K562 (cell line): ENCODE measurements around the gene NOL12. TPM values are rescaled to one million over a fixed set of nuclear protein-coding genes. Genes with fewer than 3 reads are reported as not detected.

Experiments used
- ATAC-seq: fragments of 200-7000 bp; cut with Tn5 transposase; 3 replicates; pipeline ENCODE4 v1.9.1; 2020; ENCODE audit warnings: moderate library complexity
- BruUV-seq: library from RNA; stranded (reverse); fragments of 400-500 nt; replicated peaks from 2 replicates; lab custom pipeline; 2021; lab: Mats Ljungman, UMichigan
- CTCF ChIA-PET: fragments of 300-600 bp; formaldehyde crosslinking; extraction: SDS; loops from one replicate; lab custom pipeline; 2021; ENCODE audit warnings: low intra/inter-chr PET ratio; lab: Yijun Ruan, JAX
- POLR2A ChIA-PET: fragments of 300-600, 350-650 bp; sonication (Branson Sonifier 250); formaldehyde crosslinking; extraction: SDS; loops from one replicate; lab custom pipeline; 2021; ENCODE audit warnings: antibody characterized with exemption, inconsistent platforms; lab: Yijun Ruan, JAX
- DNase-seq, 4 experiments: peaks; one replicate each; pipeline versions ENCODE4 v3.0.0 to v3.0.0-alpha.2; 2011 to 2018; ENCODE audit warnings: low spot score in 3 of 4, mixed read lengths in 3 of 4; ENCODE audit errors: extremely low read depth in 1 of 4
- FAIRE-seq: peaks from 2 replicates; lab custom pipeline; 2011; peaks lifted over from hg19 to GRCh38; lab: Jason Lieb, UNC
- H2AFZ ChIP-seq: 2 replicates; pipeline ENCODE4 v1.6.0; 2011; ENCODE audit warnings: low read depth, low read length, control low read depth, inconsistent platforms
- H3K27ac ChIP-seq: fragments of 200-600 bp; 3 replicates; pipeline ENCODE4 v1.8.0; 2011; ENCODE audit warnings: low read depth, mild to moderate bottlenecking, control low read depth, inconsistent platforms, low read length, moderate library complexity, mixed read lengths; ENCODE audit errors: extremely low read depth
- H3K27me3 ChIP-seq, 2 experiments: fragments of 300-600 bp in 1 of 2; 2 replicates in 1 of 2; 3 replicates in 1 of 2; pipeline versions ENCODE4 v1.6.0 to v1.8.0; 2011; ENCODE audit warnings: inconsistent platforms in 2 of 2, low read length in 2 of 2, mild to moderate bottlenecking in 1 of 2, mixed read lengths in 1 of 2, moderate library complexity in 1 of 2; ENCODE audit not compliant: control insufficient read depth in 2 of 2, insufficient read depth in 2 of 2
- H3K36me3 ChIP-seq: fragments of 300-600 bp; 3 replicates; pipeline ENCODE4 v1.8.0; 2011; ENCODE audit warnings: mild to moderate bottlenecking, low read length, inconsistent platforms; ENCODE audit not compliant: control insufficient read depth, insufficient read depth
- H3K4me1 ChIP-seq, 2 experiments: fragments of 200-600 bp in 1 of 2; replicated peaks in 1 of 2; 2 replicates in 1 of 2; 3 replicates in 1 of 2; pipeline versions ENCODE4 v1.5.1 to v1.8.0; 2011; ENCODE audit warnings: inconsistent platforms in 2 of 2, low read length in 2 of 2, mild to moderate bottlenecking in 1 of 2, mixed read lengths in 1 of 2, moderate library complexity in 1 of 2; ENCODE audit not compliant: control insufficient read depth in 2 of 2, insufficient read depth in 2 of 2
- H3K4me2 ChIP-seq: 2 replicates; pipeline ENCODE4 v1.6.1; 2011; ENCODE audit warnings: low read length, control low read depth, inconsistent platforms, mixed read lengths; ENCODE audit not compliant: insufficient read depth
- H3K4me3 ChIP-seq: fragments of 200-600 bp; sonication (generic), shearing (Covaris generic); 2 replicates; pipeline ENCODE4 v1.5.1; 2016; ENCODE audit warnings: control low read depth, inconsistent platforms
- H3K79me2 ChIP-seq: fragments of 200-600 bp; 3 replicates; pipeline ENCODE4 v1.8.0; 2011; ENCODE audit warnings: low read length, inconsistent platforms; ENCODE audit not compliant: control insufficient read depth, insufficient read depth
- H3K9ac ChIP-seq, 2 experiments: 2 replicates each; pipeline versions ENCODE4 v1.6.0 to v1.6.1; 2011; ENCODE audit warnings: low read depth in 2 of 2, low read length in 2 of 2, control low read depth in 1 of 2, inconsistent platforms in 1 of 2, mild to moderate bottlenecking in 1 of 2, mixed read lengths in 1 of 2; ENCODE audit not compliant: insufficient read depth in 1 of 2
- H3K9me1 ChIP-seq: one replicate; pipeline ENCODE4 v1.6.0; 2011; ENCODE audit warnings: inconsistent platforms, mild to moderate bottlenecking, low read length, moderate library complexity; ENCODE audit not compliant: control insufficient read depth, insufficient read depth
- H3K9me3 ChIP-seq: replicated peaks from 2 replicates; pipeline ENCODE4 v1.5.1; 2011; ENCODE audit warnings: low read depth, low read length, inconsistent platforms; ENCODE audit not compliant: control insufficient read depth, insufficient read depth
- H4K20me1 ChIP-seq: replicated peaks from 2 replicates; pipeline ENCODE4 v1.6.1; 2011; ENCODE audit warnings: low read length, inconsistent platforms, mixed read lengths; ENCODE audit not compliant: control insufficient read depth, insufficient read depth
- BCOR ChIP-seq: fragments of 450-650 bp; IDR thresholded peaks from 2 replicates; pipeline ENCODE4 v1.6.1; 2016
- CEBPB ChIP-seq: fragments of 450-650 bp; IDR thresholded peaks from 2 replicates; pipeline ENCODE4 v1.6.1; 2016; ENCODE audit warnings: missing genetic modification characterization, missing compliant biosample characterization
- MAFF ChIP-seq: IDR thresholded peaks from 2 replicates; pipeline ENCODE4 v1.6.1; 2012; ENCODE audit warnings: low read length, improper control_type of control experiment
- MEIS2 ChIP-seq: fragments of 450-650 bp; IDR thresholded peaks from 2 replicates; pipeline ENCODE4 v1.6.1; 2014; ENCODE audit warnings: mild to moderate bottlenecking; ENCODE audit not compliant: partially characterized antibody
- NONO ChIP-seq, 2 experiments: fragments of 200-400 bp in 1 of 2; fragments of 450-650 bp in 1 of 2; formaldehyde crosslinking in 1 of 2; IDR thresholded peaks; 2 replicates each; pipeline ENCODE4 v1.6.1; 2017; ENCODE audit warnings: low read depth in 2 of 2, mild to moderate bottlenecking in 2 of 2, moderate library complexity in 2 of 2, low read length in 1 of 2
- NR4A1 ChIP-seq, 2 experiments: fragments of 250-450 bp in 1 of 2; fragments of 450-650 bp in 1 of 2; sonication (Bioruptor Pico) in 1 of 2; IDR thresholded peaks; 2 replicates each; pipeline versions ENCODE4 v1.4.0 to v1.6.1; 2016 to 2020; ENCODE audit warnings: mild to moderate bottlenecking in 2 of 2, missing compliant biosample characterization in 1 of 2, missing genetic modification characterization in 1 of 2, moderate library complexity in 1 of 2
- POU5F1 ChIP-seq: fragments of 150-350 bp; IDR thresholded peaks from 2 replicates; pipeline ENCODE4 v1.6.1; 2014; ENCODE audit warnings: borderline replicate concordance, low read length, low read depth, mild to moderate bottlenecking; ENCODE audit not compliant: partially characterized antibody
- RCOR1 ChIP-seq, 2 experiments: IDR thresholded peaks; 2 replicates each; pipeline ENCODE4 v1.6.1; 2012; ENCODE audit warnings: low read depth in 2 of 2, low read length in 2 of 2, borderline replicate concordance in 1 of 2, improper control_type of control experiment in 1 of 2
- ZNF24 ChIP-seq: fragments of 450-650 bp; IDR thresholded peaks from 2 replicates; pipeline ENCODE4 v1.6.1; 2016
- ZNF551 ChIP-seq: fragments of 250-450 bp; sonication (Bioruptor Pico); IDR thresholded peaks from 2 replicates; pipeline ENCODE4 v1.5.0; 2021; ENCODE audit warnings: mild to moderate bottlenecking, moderate library complexity
- ZNF695 ChIP-seq: fragments of 450-650 bp; formaldehyde crosslinking; IDR thresholded peaks from 2 replicates; pipeline ENCODE4 v1.4.0; 2020; ENCODE audit warnings: mild to moderate bottlenecking, moderate library complexity
- WGBS: fragments of 100-300 bp; shearing (Covaris generic); methylation state at CpG from one replicate; pipeline ENCODE4 v1.1.6; 2016; ENCODE audit warnings: low coverage, mixed read lengths; ENCODE audit not compliant: insufficient coverage; ENCODE audit errors: missing lambda C conversion rate; 5-methylcytosine and 5-hydroxymethylcytosine counted together
- in situ Hi-C: fragments of 300-500 bp; cut with MboI; formaldehyde crosslinking; loops from 4 replicates; pipeline ENCODE4 v1.15.0; 2018; ENCODE audit warnings: inconsistent platforms, mixed read lengths
- intact Hi-C: fragments of 100-400 bp; cut with micrococcal nuclease; formaldehyde crosslinking; loops from 2 replicates; pipeline ENCODE4 v1.14.2; 2022
- polyA plus RNA-seq, 8 experiments: library from polyadenylated mRNA; depleted of rRNA in 4 of 8; stranded (reverse) in 5 of 8; unstranded in 3 of 8; fragments of >200 nt; fragmentation: Nextera tagmentation in 2 of 8; fragmentation: Illumina TruSeq in 1 of 8; extraction: Ambion mirVana in 2 of 8; extraction: Trizol in 1 of 8; gene quantifications; 2 replicates each; pipeline versions ENCODE4 v1.2.1 to v1.2.3, GENCODE V29; 2011 to 2014; ENCODE audit warnings: inconsistent platforms in 1 of 8, missing spikeins in 1 of 8
- total RNA-seq, 7 experiments: library from RNA; depleted of rRNA in 6 of 7; stranded (reverse); fragments of >200 nt in 6 of 7; fragmentation: Illumina TruSeq in 2 of 7; extraction: Trizol in 2 of 7; gene quantifications; 2 replicates each; pipeline versions ENCODE4 v1.2.1 to v1.2.3, GENCODE V29; 2011 to 2021; ENCODE audit warnings: low replicate concordance in 1 of 7
- TF ChIP-seq, protein P1 (sequence below): fragments of 250-450 bp; sonication (Bioruptor Pico); IDR thresholded peaks from 2 replicates; pipeline ENCODE4 v1.8.0; 2022; ENCODE audit warnings: inconsistent platforms
- TF ChIP-seq, protein P2 (sequence below): IDR thresholded peaks from 2 replicates; pipeline ENCODE4 v1.6.1; 2012; ENCODE audit warnings: low read depth, low read length, improper control_type of control experiment, borderline replicate concordance
- TF ChIP-seq, protein P3 (sequence below): fragments of 200-400 bp; formaldehyde crosslinking; IDR thresholded peaks from 2 replicates; pipeline ENCODE4 v1.6.1; 2017; ENCODE audit warnings: mild to moderate bottlenecking, low read depth, low read length, moderate library complexity

NOL12 gene
- total and polyA plus RNA-seq, 9 of the 15 experiments (the other 6 are each of a cell fraction or from before 2014, with no cell fraction given) = 2.8 to 40.9 (median 28.5) TPM

DNA sequence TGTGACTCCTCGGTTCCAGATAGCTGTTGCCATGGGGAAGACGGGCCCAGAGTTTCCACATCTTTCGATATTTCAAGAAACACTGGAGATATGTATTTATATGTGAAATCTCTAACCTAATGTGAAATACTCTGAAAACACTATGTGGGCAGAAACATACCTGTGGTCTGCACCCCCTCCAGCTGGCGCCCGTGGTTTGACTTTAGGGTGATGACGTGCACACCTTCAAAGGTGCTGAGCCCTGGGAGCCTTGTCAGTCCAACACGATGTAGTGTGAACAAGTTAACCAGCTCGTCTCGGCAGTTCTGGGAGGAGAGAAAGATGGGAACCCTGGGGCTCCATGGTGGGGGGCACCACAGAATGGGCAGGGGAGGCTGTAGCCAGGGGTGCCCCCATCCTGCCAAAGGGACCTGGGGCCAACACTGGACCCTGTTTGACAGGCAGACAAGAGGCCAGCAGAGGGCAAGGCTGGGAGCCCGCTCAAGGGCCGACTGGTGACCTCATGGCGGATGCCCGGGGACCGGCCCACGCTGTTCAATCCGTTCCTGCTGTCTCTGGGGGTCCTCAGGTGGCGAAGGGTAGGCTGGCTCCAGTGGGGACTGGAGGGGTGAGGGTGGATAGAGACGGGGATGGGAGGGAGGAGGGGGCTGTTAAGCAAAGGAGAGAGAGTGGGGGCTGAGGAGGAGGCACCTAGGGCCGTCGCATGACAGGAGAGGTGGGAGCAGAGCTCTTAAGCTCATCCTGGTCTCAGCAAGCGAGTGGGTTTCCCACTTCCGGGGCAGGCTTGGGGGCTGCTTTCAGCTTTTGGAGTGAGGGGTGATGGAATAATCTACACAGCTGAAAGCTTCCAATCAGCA lies 54.5 kb downstream of the NOL12 start (continued):
- TF ChIP-seq, protein P1, sequence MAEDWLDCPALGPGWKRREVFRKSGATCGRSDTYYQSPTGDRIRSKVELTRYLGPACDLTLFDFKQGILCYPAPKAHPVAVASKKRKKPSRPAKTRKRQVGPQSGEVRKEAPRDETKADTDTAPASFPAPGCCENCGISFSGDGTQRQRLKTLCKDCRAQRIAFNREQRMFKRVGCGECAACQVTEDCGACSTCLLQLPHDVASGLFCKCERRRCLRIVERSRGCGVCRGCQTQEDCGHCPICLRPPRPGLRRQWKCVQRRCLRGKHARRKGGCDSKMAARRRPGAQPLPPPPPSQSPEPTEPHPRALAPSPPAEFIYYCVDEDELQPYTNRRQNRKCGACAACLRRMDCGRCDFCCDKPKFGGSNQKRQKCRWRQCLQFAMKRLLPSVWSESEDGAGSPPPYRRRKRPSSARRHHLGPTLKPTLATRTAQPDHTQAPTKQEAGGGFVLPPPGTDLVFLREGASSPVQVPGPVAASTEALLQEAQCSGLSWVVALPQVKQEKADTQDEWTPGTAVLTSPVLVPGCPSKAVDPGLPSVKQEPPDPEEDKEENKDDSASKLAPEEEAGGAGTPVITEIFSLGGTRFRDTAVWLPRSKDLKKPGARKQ = no peak
- TF ChIP-seq MAFF = no peak

DNA sequence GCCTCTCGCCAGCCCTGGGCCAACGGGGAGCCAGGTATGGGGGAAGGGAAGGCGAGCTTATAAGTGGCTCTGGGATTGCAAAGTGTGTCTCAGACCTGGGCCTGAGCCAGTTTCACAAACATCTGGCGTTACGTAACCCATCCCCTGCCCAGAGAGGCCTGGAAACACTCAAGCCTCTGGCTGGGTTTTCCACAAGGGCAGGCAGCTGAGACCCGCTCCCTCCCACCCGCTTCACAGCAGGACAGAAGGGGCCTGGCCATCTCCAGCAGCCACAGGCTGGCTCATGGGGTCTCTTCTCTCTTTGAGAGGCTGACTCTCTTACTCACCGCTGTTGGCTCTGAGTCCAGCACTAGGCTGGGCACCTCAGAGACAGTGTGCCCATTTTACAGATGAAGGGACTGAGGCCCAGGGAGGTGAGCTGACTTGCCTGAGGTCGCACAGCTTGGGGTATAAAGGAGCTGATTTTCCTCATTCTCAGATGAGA lies 55.2 kb downstream of the NOL12 start:
- Histone ChIP-seq H3K27ac (no peak overlapping the region), H3K9me1 (no peaks in the 10 kb centered on the region), H3K4me2 (no peak overlapping the region), H3K36me3 (no peaks in the 10 kb centered on the region), H3K4me1 (peaks cover 4 to 27% of the 10 kb centered on the region in 2 experiments; a peak in 4 of 5 replicates), H3K4me3 (no peak overlapping the region), H3K79me2 (peaks cover 1% of the 10 kb centered on the region; the same call in 2 of the 3 replicates), H3K27me3 (no peaks in the 10 kb centered on the region), H2AFZ (no peak overlapping the region), H3K9ac (0 out of 4 replicates have a peak overlapping the region, but pooled peaks of 1 of the 2 experiments have one; percentile 14), H4K20me1 (no peaks in the 10 kb centered on the region), H3K9me3 (no peaks in the 10 kb centered on the region)
- ATAC-seq (no peak; the same call in 2 of the 3 replicates), DNase-seq (no peak), FAIRE-seq (no peak)
- CTCF ChIA-PET = no interaction called here
- BruUV-seq = no TSS peak
- intact Hi-C loops = no loop called here
- WGBS = 40% methylated on average over 7 of the region's 9 CpGs
- POLR2A ChIA-PET = no interaction called here
- in situ Hi-C loops = no loop called here
- TF ChIP-seq NR4A1 (CRISPR knock-in tag; IDR thresholded peaks at IDR 0.05) (no peak), NR4A1 (tag; IDR thresholded peaks at IDR 0.05) (no peak), ZNF24 (no peak), NONO (IDR thresholded peaks at IDR 0.05; ENCODE audit: low read depth in 2 of 2, low read length in 1 of 2) (no peak), ZNF695 (CRISPR knock-in tag) (no peak), RCOR1 (IDR thresholded peaks at IDR 0.05; ENCODE audit: borderline replicate concordance in 1 of 2, low read depth in 2 of 2, low read length in 2 of 2) (0 out of 4 replicates have a peak, but pooled peaks of 1 of the 2 experiments have one; percentile 49), POU5F1 (no peak), MEIS2 (no peak), CEBPB (tag) (peak; percentile 73), ZNF551 (CRISPR knock-in tag) (no peak), BCOR (peak; percentile 89)
- TF ChIP-seq, protein P2, sequence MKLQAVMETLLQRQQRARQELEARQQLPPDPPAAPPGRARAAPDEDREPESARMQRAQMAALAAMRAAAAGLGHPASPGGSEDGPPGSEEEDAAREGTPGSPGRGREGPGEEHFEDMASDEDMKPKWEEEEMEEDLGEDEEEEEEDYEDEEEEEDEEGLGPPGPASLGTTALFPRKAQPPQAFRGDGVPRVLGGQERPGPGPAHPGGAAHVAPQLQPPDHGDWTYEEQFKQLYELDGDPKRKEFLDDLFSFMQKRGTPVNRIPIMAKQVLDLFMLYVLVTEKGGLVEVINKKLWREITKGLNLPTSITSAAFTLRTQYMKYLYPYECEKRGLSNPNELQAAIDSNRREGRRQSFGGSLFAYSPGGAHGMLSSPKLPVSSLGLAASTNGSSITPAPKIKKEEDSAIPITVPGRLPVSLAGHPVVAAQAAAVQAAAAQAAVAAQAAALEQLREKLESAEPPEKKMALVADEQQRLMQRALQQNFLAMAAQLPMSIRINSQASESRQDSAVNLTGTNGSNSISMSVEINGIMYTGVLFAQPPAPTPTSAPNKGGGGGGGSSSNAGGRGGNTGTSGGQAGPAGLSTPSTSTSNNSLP = no peak
- TF ChIP-seq, protein P3, sequence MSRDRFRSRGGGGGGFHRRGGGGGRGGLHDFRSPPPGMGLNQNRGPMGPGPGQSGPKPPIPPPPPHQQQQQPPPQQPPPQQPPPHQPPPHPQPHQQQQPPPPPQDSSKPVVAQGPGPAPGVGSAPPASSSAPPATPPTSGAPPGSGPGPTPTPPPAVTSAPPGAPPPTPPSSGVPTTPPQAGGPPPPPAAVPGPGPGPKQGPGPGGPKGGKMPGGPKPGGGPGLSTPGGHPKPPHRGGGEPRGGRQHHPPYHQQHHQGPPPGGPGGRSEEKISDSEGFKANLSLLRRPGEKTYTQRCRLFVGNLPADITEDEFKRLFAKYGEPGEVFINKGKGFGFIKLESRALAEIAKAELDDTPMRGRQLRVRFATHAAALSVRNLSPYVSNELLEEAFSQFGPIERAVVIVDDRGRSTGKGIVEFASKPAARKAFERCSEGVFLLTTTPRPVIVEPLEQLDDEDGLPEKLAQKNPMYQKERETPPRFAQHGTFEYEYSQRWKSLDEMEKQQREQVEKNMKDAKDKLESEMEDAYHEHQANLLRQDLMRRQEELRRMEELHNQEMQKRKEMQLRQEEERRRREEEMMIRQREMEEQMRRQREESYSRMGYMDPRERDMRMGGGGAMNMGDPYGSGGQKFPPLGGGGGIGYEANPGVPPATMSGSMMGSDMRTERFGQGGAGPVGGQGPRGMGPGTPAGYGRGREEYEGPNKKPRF = no peak
